ENCODE data around the gene NOLC1. TPM values are rescaled to one million over a fixed set of nuclear protein-coding genes. Genes with fewer than 3 reads are reported as not detected.
"Not testable (repeated sequence)": the region's sequence is repeated elsewhere in the genome, so short reads cannot be mapped to it uniquely, and the experiment has no call there.

NOLC1 gene
- total RNA-seq, 8 experiments from 2014 or later: 63.5 to 149 (median 98.3) TPM

DNA sequence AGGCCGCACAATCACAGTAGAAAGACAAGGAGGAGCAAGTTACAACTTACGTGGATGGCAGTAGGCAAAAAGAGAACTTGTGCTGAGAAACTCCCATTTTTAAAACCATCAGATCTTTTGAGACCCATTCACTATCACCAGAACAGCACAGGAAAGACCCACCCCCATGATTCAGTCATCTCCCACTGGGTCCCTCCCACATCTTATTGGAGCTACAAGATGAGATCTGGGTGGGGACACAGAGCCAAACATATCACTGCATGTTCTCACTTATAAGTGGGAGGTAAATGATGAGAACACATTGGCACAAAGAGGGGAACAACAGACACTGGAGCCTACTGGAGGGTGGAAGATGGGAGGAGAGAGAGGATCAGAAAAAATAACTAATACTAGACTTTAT lies 32.4 kb downstream of the NOLC1 start:
- no peak overlapping the region for H3K4me3 ChIP-seq
- no peak for ATAC-seq (replicated peaks in 6 of 8)
- no peaks in the 10 kb centered on the region for H3K4me1 ChIP-seq (replicated peaks in 1 of 2)
- in situ Hi-C loops (cut with MboI; ENCODE audit: low pct_unique_long_range_greater_than_20kb in 2 of 9, low sequenced_read_pairs in 9 of 9, unreplicated experiment in 9 of 9): no loop called here
- H3K27ac ChIP-seq: no peak overlapping the region
- 67 to 100% (median 73%) methylated on average over 1 to 2 of the region's 2 CpGs; no CpG with 5 or more reads in 3 of the 10 experiments for WGBS, 10 experiments

DNA sequence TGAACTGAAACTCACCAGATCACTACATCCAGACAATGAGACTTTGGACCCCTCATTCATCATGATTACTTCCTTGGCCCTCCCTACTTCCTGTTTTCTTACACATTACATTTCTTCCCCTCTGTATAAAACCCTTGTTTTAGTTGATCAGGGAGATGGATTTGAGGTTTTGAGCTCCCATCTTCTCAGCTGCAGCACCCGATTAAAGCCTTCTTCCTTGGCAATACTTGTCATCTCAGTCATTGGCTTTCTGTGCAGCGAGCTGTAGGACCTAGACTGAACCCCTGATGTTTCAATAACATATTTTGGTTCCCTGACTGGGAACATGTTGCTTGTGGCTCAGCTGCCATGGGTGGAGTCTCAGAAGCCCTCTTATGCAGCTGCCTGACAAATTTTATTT lies 33.1 kb downstream of the NOLC1 start:
- no peak overlapping the region for H3K27ac ChIP-seq
- no peaks in the 10 kb centered on the region for H3K4me1 ChIP-seq (replicated peaks in 1 of 2)
- in situ Hi-C loops (cut with MboI; ENCODE audit: low pct_unique_long_range_greater_than_20kb in 2 of 9, low sequenced_read_pairs in 9 of 9, unreplicated experiment in 9 of 9): no loop called here
- no peak overlapping the region for H3K4me3 ChIP-seq
- WGBS, 10 experiments: 18 to 90% (median 50%) methylated on average over 1 to 2 of the region's 2 CpGs; no CpG with 5 or more reads in 3 of the 10 experiments
- no peak for ATAC-seq (replicated peaks in 6 of 8)

DNA sequence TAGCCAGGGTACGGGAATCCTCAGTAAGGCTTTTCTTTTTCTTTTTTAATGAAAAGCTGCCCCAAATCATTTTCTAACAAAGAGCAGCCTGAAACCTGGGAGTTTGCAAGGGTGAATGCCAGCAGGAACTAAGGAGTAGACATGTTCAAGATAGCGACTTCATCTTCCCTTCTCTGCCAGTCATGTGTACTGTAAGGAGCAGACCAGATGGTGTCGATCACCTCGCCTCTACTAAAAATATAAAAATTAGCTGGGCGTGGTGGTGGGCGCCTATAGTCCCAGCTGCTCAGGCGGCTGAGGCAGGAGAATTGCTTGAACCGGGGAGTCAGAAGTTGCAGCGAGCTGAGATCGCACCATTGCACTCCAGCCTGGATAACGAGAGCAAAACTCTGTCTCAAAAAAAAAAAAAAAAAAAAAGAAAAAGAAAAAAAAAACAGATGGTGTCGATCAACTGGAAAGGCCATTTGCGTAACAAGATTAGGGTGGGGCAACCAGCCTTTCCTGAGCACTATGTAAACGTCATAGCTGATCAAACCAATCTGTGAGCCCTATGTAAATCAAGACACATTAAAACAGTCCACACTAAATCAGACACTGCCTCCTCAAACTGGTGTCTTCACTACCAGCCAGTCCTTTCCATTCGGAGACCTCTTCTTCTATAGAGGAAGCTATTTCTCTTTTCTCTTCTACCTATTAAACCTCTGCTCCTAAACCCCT lies 33.8 kb downstream of the NOLC1 start:
- 0 to 95% (median 77%) methylated on average over 2 to 12 of the region's 15 CpGs for WGBS, 10 experiments
- peak in 3 of 8 experiments; percentile 91 to 98 (median 98) for ATAC-seq (replicated peaks in 6 of 8)

DNA sequence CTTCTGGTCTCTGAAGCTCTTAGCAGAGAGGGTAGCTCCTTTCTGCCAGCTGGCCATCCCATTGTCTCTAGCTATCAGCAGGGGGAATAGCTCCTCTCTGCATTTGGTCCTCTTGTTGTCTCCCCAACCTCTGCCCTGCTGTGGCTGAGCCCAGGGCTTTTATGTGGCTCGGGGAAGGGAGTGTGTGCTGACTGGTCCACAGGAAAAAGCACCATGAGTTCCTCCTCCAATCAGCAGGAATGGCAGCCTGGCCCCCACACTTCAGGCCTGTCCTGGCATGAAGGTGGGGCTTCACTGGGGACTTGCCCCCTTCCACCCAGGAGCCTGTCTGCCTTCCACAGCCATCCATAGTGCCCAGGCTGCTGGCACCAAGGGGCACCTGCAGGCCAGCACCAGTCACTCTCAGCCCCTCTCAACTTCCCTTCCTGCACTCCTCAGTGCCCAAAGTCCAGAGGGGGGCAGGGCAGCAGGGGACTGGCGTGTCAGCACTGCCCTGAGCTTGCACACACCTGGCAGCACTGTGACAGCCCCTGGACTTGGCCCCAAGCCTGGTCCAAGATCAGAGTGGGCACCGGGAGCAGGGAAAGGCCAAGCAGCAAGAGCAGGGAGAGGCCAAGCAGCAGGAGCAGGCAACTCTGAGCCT lies 36.2 kb downstream of the NOLC1 start:
- no peak overlapping the region for H3K4me3 ChIP-seq

More for the DNA sequence above, 33.8 kb downstream of the NOLC1 start:
- in situ Hi-C loops (cut with MboI; ENCODE audit: low pct_unique_long_range_greater_than_20kb in 2 of 9, low sequenced_read_pairs in 9 of 9, unreplicated experiment in 9 of 9): no loop called here
- Histone ChIP-seq H3K4me3 (no peak overlapping the region), H3K27ac (no peak overlapping the region), H3K4me1 (replicated peaks in 1 of 2) (no peaks in the 10 kb centered on the region)

DNA sequence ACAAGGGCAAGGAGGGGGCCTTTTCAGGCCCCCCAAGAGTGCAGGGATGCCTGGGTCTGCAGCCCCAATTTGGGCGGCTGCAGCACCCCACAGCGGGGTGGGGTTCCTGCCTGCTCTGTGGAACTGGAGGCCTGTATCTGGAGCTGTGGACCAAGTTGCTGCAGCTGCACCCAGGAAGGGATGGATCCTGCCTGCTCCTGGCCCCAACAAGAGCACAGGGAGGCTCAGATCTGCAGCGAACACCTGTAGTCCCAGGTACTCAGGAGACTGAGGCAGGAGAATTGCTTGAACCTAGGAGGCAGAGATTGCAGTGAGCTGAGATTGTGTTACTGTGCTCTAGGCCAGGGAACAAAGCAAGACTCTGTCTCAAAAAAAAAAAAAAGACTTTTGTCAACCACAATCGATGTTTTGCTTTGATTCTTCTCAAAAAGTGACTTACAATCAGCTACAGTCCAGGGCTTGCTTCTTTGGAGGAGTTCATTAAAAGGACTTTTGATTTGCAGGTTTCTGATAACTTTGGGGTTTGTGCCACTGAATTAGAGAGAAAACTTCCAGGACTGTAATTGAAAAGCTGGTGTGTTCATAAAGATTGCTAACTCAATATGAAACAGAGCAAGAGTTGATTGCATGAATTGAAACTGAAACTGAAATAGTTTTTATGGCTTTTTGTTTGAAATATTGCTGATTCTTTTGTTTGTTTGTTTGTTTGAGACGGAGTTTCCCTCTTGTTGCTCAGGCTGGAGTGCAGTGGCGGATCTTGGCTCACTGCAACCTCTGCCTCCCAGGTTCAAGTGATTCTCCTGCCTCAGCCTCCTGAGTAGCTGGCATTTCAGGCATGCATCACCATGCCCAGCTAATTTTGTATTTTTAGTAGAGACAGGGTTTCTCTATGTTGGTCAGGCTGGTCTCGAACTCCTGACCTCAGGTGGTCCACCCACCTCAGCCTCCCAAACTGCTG lies 37.0 kb downstream of the NOLC1 start:
- H3K27ac ChIP-seq; H3K4me3 ChIP-seq; ATAC-seq (replicated peaks in 6 of 8); H3K4me1 ChIP-seq (replicated peaks in 1 of 2); in situ Hi-C loops (cut with MboI; ENCODE audit: low pct_unique_long_range_greater_than_20kb in 2 of 9, low sequenced_read_pairs in 9 of 9, unreplicated experiment in 9 of 9): not testable (repeated sequence)
- WGBS, 10 experiments: 0 to 92% (median 57%) methylated on average over 1 to 7 of the region's 7 CpGs; no CpG with 5 or more reads in 2 of the 10 experiments

More for the DNA sequence above, 36.2 kb downstream of the NOLC1 start:
- H3K4me1 ChIP-seq (replicated peaks in 1 of 2): no peaks in the 10 kb centered on the region
- in situ Hi-C loops (cut with MboI; ENCODE audit: low pct_unique_long_range_greater_than_20kb in 2 of 9, low sequenced_read_pairs in 9 of 9, unreplicated experiment in 9 of 9): no loop called here
- no peak for ATAC-seq (replicated peaks in 6 of 8)
- H3K27ac ChIP-seq: no peak overlapping the region
- WGBS, 10 experiments: 0 to 100% (median 67%) methylated on average over 1 to 2 of the region's 3 CpGs; no CpG with 5 or more reads in 5 of the 10 experiments

DNA sequence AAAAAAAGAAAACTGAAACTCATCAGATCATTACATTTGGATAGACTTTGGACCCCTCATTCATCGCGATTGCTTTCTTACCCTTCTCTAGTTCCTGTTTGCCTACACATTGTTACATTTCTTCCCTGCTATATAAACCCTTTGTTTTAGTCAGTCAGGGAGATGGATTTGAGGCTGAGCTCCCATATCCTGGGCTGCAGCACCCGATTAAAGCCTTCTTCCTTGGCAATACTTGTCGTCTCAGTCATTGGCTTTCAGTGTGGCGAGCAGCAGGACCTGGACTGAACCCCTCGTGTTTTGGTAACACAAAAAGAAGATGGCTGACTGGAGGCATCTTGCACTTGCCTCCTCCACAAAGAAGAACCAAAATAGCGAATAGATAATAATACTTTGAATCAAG lies 39.8 kb downstream of the NOLC1 start:
- H3K4me3 ChIP-seq: no peak overlapping the region
- no peaks in the 10 kb centered on the region for H3K4me1 ChIP-seq (replicated peaks in 1 of 2)
- no peak for ATAC-seq (replicated peaks in 6 of 8)
- H3K27ac ChIP-seq: no peak overlapping the region
- in situ Hi-C loops (cut with MboI; ENCODE audit: low pct_unique_long_range_greater_than_20kb in 2 of 9, low sequenced_read_pairs in 9 of 9, unreplicated experiment in 9 of 9): no loop called here
- 0 to 100% (median 59%) methylated on average over 1 to 7 of the region's 7 CpGs for WGBS, 10 experiments

DNA sequence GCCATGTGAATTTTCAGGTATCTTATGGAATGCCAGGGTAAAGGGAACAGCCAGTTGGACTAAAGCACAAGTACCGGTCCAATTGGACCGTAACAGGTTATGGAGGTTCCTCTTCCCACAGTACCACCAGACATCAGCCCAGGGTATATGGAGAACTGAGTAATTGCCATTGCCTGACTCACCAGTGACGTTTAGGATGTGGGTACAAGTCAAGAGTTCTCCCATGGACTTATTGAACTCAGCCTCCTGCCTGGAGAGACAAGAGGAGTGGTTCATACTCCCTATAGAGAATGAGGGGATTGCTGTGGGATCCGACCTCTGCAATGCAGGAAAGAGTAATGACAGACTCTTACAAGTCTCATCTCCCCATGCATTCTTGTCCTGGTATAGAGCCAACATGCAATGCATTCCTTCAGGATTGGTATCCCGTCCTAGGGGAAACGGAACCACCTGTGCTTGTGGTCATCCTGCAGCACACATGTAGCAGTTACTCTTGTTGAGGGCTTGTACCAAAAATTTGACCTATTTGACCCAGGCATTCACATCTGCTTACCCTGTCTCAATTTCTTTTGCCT lies 43.2 kb downstream of the NOLC1 start:
- Histone ChIP-seq H3K27ac (no peak overlapping the region), H3K4me3 (no peak overlapping the region), H3K4me1 (replicated peaks in 1 of 2) (no peaks in the 10 kb centered on the region)
- 45 to 86% (median 65%) methylated on average over 2 to 6 of the region's 6 CpGs; no CpG with 5 or more reads in 2 of the 10 experiments for WGBS, 10 experiments
- in situ Hi-C loops (cut with MboI; ENCODE audit: low pct_unique_long_range_greater_than_20kb in 2 of 9, low sequenced_read_pairs in 9 of 9, unreplicated experiment in 9 of 9): no loop called here
- no peak for ATAC-seq (replicated peaks in 6 of 8)

DNA sequence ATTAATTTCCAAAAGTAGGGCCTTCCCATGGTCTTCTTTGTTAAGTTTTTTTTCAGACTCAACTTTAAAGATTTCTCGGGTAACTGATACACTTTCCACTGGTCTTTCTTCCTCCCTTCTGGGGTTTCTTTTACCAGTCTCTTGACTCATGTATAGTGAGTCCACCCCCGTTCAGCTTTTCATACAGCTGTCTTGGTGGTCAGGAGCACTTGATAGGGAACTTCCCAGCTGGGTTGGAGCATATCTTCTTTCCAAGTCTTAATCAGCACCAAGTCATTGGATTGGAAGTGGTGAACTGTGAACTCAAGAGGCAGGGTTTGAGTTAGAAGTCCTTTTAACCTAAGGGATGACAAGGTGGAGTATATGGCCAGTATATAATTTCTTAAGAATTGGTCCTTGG lies 44.7 kb downstream of the NOLC1 start:
- H3K4me3 ChIP-seq: no peak overlapping the region
- no peak for ATAC-seq (replicated peaks in 6 of 8)
- in situ Hi-C loops (cut with MboI; ENCODE audit: low pct_unique_long_range_greater_than_20kb in 2 of 9, low sequenced_read_pairs in 9 of 9, unreplicated experiment in 9 of 9): no loop called here
- 34 to 100% (median 84%) methylated on average over 1 to 2 of the region's 2 CpGs; no CpG with 5 or more reads in 2 of the 10 experiments for WGBS, 10 experiments
- H3K27ac ChIP-seq: no peak overlapping the region
- no peaks in the 10 kb centered on the region for H3K4me1 ChIP-seq (replicated peaks in 1 of 2)

DNA sequence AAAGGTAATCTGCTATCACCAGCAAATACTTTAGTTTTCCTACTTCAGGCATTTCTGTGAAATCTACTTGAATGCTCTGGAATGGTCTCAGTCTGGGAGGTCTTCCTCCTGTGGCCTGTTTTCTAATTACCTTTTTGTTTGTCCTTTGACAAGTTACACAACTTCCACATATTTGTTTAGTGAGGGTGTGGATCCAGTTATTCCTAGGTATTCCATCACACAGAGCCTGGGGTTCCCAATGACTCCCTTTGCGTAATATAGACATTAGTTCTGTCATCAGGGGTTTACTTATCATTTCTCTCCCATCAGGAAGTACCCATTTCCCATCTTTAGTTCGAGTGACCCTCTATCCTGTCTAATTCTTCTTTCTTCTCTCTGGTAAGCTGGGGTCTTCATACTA lies 45.8 kb downstream of the NOLC1 start:
- in situ Hi-C loops (cut with MboI; ENCODE audit: low pct_unique_long_range_greater_than_20kb in 2 of 9, low sequenced_read_pairs in 9 of 9, unreplicated experiment in 9 of 9): no loop called here
- no peak overlapping the region for H3K4me3 ChIP-seq
- no peaks in the 10 kb centered on the region for H3K4me1 ChIP-seq (replicated peaks in 1 of 2)
- H3K27ac ChIP-seq: no peak overlapping the region
- ATAC-seq (replicated peaks in 6 of 8): no peak
- WGBS, 10 experiments: 22 to 59% (median 50%) methylated on average over 1 to 2 of the region's 2 CpGs; no CpG with 5 or more reads in 1 of the 10 experiments

DNA sequence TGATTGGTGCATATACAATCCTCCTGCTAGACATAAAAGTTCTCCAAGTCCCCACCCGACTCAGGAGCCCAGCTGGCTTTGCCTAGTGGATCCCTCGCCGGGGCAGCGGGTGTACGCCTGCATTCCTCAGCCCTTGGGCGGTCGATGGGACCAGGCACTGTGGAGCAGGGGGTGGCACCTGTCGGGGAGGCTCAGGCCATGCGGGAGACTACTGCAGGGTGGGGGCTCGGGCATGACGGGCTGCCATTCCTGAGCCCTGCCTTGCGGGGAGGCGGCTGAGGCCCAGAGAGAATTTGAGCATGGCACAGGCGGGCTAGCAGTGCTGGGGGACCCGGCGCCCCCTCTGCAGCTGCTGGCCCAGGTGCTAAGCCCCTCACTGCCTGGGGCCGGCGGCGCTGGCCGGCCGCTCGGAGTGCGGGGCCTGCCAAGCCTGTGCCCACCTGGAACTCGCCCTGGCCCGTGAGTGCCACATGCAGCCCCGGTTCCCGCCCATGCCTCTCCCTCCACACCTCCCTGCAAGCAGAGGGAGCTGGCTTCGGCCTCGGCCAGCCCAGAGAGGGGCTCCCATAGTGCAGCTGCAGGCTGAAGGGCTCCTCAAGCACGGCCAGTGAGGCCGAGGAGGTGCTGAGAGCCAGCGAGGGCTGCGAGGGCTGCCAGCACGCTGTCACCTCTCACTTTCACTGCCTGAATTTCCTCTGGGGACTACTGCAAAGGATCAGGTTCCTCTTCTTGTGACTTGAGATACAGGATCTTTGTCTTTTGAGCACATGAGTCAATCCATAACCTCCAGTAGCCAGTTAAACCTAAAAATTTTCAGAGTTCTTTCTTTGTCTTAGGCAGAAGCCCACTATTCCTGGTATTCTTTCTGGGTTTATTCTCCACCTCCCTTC lies 48.8 kb downstream of the NOLC1 start:
- ATAC-seq (replicated peaks in 6 of 8): no peak
- H3K4me3 ChIP-seq: no peak overlapping the region
- in situ Hi-C loops (cut with MboI; ENCODE audit: low pct_unique_long_range_greater_than_20kb in 2 of 9, low sequenced_read_pairs in 9 of 9, unreplicated experiment in 9 of 9): no loop called here
- no peaks in the 10 kb centered on the region for H3K4me1 ChIP-seq (replicated peaks in 1 of 2)
- H3K27ac ChIP-seq: no peak overlapping the region
- 41 to 94% (median 78%) methylated on average over 3 to 7 of the region's 34 CpGs; no CpG with 5 or more reads in 4 of the 10 experiments for WGBS, 10 experiments

DNA sequence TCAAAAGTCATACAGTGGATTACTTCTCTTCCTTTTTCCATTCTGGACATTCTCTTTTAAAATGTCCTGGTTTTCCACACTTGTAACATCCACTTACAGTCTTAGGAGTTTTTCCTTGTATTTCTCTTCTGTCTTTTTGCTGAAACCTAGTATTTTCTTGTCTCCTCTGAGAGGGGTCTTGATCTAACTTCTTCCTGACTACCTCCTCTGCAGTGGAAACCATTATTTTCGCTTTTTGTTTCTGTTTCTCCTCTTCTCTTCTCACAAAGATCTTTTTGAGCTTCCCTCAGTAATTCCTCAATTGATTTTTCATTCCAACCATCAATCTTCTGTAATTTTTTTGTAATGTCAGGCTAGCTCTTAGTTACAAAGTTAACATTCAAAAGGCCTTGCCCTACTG lies 50.2 kb downstream of the NOLC1 start:
- 6 to 63% (median 32%) methylated on average over 1 of the region's 1 CpG; no CpG with 5 or more reads in 2 of the 10 experiments for WGBS, 10 experiments

More for the DNA sequence above, 50.2 kb downstream of the NOLC1 start:
- no peak for ATAC-seq (replicated peaks in 6 of 8)
- in situ Hi-C loops (cut with MboI; ENCODE audit: low pct_unique_long_range_greater_than_20kb in 2 of 9, low sequenced_read_pairs in 9 of 9, unreplicated experiment in 9 of 9): no loop called here
- H3K27ac ChIP-seq: no peak overlapping the region
- no peaks in the 10 kb centered on the region for H3K4me1 ChIP-seq (replicated peaks in 1 of 2)
- H3K4me3 ChIP-seq: no peak overlapping the region
